ENCODE results near the gene TBC1D22A. TPM values are rescaled to one million over a fixed set of nuclear protein-coding genes. Genes with fewer than 3 reads are reported as not detected.

TBC1D22A gene
- total RNA-seq, 1 experiment from 2014 or later, result 26.0 TPM

DNA sequence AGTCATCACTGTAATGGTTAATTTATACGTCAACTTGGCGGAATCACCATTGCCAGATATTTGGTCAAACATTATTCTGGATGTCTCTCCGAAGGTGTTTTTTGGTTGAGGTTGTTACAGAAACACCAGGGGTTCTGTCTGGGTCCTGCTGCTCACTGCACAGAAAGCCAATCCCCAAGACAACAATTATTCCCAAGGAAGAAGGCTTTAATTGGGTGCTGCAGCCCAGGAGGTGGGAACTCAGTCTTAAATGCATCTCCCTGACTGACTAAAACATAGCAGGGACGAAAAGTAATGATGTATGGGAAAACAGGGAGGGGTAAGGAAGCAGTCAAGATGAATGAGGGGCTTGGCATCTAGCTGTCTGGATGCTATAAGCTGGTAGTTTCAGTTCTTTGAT lies 331.3 kb downstream of the TBC1D22A start:
- Mint-ChIP-seq H3K4me1 (ENCODE audit: insufficient read depth, unreplicated experiment) (peaks cover 31% of the 10 kb centered on the region), H3K4me3 (ENCODE audit: unreplicated experiment) (no peak overlapping the region), H3K27ac (ENCODE audit: low read depth, unreplicated experiment) (no peak overlapping the region), H3K36me3 (ENCODE audit: insufficient read depth, unreplicated experiment) (peaks cover 17% of the 10 kb centered on the region), H3K9me3 (ENCODE audit: unreplicated experiment) (no peaks in the 10 kb centered on the region), H3K27me3 (ENCODE audit: insufficient read depth, unreplicated experiment) (no peaks in the 10 kb centered on the region)
- ChIA-PET CTCF (interaction anchor here (1.1 kb wide), 1 partner anchor 14 kb away, joined by 3 read pairs; no protein-coding TSS in a partner anchor), POLR2A (no interaction called here)
- intact Hi-C loops (cut with micrococcal nuclease), result no loop called here
- no peak for DNase-seq (ENCODE audit: unreplicated experiment)
- BruUV-seq (replicated peaks), result no TSS peak
- TF ChIP-seq, protein P1, sequence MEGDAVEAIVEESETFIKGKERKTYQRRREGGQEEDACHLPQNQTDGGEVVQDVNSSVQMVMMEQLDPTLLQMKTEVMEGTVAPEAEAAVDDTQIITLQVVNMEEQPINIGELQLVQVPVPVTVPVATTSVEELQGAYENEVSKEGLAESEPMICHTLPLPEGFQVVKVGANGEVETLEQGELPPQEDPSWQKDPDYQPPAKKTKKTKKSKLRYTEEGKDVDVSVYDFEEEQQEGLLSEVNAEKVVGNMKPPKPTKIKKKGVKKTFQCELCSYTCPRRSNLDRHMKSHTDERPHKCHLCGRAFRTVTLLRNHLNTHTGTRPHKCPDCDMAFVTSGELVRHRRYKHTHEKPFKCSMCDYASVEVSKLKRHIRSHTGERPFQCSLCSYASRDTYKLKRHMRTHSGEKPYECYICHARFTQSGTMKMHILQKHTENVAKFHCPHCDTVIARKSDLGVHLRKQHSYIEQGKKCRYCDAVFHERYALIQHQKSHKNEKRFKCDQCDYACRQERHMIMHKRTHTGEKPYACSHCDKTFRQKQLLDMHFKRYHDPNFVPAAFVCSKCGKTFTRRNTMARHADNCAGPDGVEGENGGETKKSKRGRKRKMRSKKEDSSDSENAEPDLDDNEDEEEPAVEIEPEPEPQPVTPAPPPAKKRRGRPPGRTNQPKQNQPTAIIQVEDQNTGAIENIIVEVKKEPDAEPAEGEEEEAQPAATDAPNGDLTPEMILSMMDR (IDR thresholded peaks at IDR 0.05; ENCODE audit: unreplicated experiment), result no peak

DNA sequence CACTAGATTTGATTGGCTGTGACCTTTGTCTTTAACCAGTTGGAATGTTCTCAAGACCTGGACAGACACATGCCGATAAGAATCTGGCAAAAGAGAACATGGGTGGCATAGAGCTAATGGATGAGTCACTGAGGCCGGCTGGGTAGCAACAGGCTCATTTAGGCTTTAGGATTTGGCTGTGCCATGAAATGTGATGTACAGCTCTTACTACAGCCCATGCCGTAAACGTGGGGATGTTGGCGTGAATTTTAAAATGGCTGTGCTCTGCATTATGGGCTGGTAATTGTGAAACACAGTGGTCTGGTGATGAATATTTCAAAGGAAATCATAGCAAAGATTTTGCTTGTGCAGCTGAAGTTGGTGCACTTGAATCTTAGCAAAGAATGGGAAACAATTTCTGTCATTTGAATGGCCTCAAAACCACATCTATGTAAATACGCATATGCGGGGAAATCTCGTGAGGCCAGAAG lies 332.4 kb downstream of the TBC1D22A start:
- no peak overlapping the region for H3K4me3 Mint-ChIP-seq (ENCODE audit: unreplicated experiment)
- peaks cover 17% of the 10 kb centered on the region for H3K36me3 Mint-ChIP-seq (ENCODE audit: insufficient read depth, unreplicated experiment)
- CTCF ChIA-PET, result interaction anchor here (1.0 kb wide), 1 partner anchor 11 kb away, joined by 4 read pairs; no protein-coding TSS in a partner anchor
- peak; percentile 36 for DNase-seq (ENCODE audit: unreplicated experiment)
- peaks cover 32% of the 10 kb centered on the region for H3K4me1 Mint-ChIP-seq (ENCODE audit: insufficient read depth, unreplicated experiment)
- intact Hi-C loops (cut with micrococcal nuclease), result no loop called here
- no TSS peak for BruUV-seq (replicated peaks)
- TF ChIP-seq, protein P1 (IDR thresholded peaks at IDR 0.05; ENCODE audit: unreplicated experiment), result no peak
- H3K27ac Mint-ChIP-seq (ENCODE audit: low read depth, unreplicated experiment), result peak overlapping the region; percentile 57
- POLR2A ChIA-PET, result interaction anchor here (0.6 to 0.7 kb wide), 2 partner anchors 19 to 70 kb away, joined by 3 read pairs; no protein-coding TSS in a partner anchor
- no peaks in the 10 kb centered on the region for H3K27me3 Mint-ChIP-seq (ENCODE audit: insufficient read depth, unreplicated experiment)
- no peaks in the 10 kb centered on the region for H3K9me3 Mint-ChIP-seq (ENCODE audit: unreplicated experiment)

DNA sequence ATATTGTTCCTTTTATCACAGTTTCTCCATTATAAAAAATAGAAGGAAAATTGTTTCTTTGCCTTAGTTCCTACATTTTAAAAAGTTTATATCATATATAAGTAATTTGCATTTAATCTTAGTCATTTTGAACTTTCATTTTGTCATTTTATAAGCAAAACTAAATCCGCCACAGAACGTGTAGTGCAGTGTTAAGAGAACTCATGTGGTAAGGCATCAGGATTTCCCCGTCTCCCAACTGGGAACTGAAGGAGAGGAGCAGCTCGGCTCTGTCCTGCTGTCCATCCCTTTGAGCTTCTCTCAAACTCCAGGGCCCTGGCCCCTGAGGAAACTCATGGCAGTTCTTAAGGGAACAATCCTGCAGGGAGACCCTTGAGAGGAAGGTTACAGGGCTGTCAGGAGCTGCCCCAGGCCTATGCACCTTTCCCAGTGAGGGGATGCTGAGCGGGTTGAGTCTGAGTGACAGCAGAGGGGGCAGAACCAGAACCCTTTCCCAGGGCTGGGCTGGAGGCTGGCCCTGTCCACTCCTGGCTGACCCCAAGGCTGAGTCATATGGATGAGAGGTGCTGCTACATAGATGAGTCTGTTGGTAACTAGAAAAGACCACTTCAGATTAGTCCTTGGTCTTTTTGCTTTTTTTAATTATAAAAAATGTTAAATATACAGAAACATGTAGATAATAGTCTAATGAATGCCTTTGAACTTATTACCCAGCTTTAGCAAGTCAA lies 333.1 kb downstream of the TBC1D22A start:
- no peak overlapping the region for H3K4me3 Mint-ChIP-seq (ENCODE audit: unreplicated experiment)
- no TSS peak for BruUV-seq (replicated peaks)

DNA sequence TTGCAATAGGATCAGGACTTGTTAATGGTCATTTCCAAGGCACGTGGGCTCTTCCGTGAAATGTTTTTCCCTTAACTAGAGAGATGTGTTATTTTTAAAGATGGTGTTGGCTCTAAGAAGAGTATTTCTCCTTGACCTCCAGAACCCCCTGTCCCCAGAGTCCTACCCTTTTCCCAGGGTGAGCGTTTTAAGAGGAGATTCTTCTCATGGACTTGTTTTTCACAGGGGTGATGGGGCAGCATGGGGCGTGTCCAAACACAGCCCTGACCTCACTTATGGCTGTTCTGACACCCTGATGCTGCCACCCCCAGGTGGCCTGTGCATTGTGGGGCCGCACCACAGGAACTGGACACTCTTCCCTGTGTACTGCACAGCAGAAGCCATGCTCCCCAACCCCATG lies 335.7 kb downstream of the TBC1D22A start:
- Mint-ChIP-seq H3K36me3 (ENCODE audit: insufficient read depth, unreplicated experiment) (peaks cover 5% of the 10 kb centered on the region), H3K27me3 (ENCODE audit: insufficient read depth, unreplicated experiment) (no peaks in the 10 kb centered on the region), H3K27ac (ENCODE audit: low read depth, unreplicated experiment) (no peak overlapping the region), H3K4me3 (ENCODE audit: unreplicated experiment) (no peak overlapping the region), H3K4me1 (ENCODE audit: insufficient read depth, unreplicated experiment) (peaks cover 12% of the 10 kb centered on the region), H3K9me3 (ENCODE audit: unreplicated experiment) (no peaks in the 10 kb centered on the region)
- POLR2A ChIA-PET, result no interaction called here
- no peak for DNase-seq (ENCODE audit: unreplicated experiment)
- no TSS peak for BruUV-seq (replicated peaks)
- CTCF ChIA-PET, result interaction anchor here (0.6 kb wide), 1 partner anchor 186 kb away, joined by 3 read pairs; no protein-coding TSS in a partner anchor
- intact Hi-C loops (cut with micrococcal nuclease), result no loop called here
- TF ChIP-seq, protein P1 (IDR thresholded peaks at IDR 0.05; ENCODE audit: unreplicated experiment), result no peak

More for the DNA sequence above, 333.1 kb downstream of the TBC1D22A start:
- H3K4me1 Mint-ChIP-seq (ENCODE audit: insufficient read depth, unreplicated experiment), result peaks cover 34% of the 10 kb centered on the region
- no peaks in the 10 kb centered on the region for H3K9me3 Mint-ChIP-seq (ENCODE audit: unreplicated experiment)
- no peak for DNase-seq (ENCODE audit: unreplicated experiment)
- intact Hi-C loops (cut with micrococcal nuclease), result no loop called here
- H3K27me3 Mint-ChIP-seq (ENCODE audit: insufficient read depth, unreplicated experiment), result no peaks in the 10 kb centered on the region
- CTCF ChIA-PET, result interaction anchor here (1.0 kb wide), 1 partner anchor 10 kb away, joined by 4 read pairs; no protein-coding TSS in a partner anchor
- POLR2A ChIA-PET, result interaction anchor here (0.6 kb wide), 1 partner anchor 64 kb away, joined by 3 read pairs; no protein-coding TSS in a partner anchor
- peaks cover 15% of the 10 kb centered on the region for H3K36me3 Mint-ChIP-seq (ENCODE audit: insufficient read depth, unreplicated experiment)
- TF ChIP-seq, protein P1 (IDR thresholded peaks at IDR 0.05; ENCODE audit: unreplicated experiment), result no peak
- no peak overlapping the region for H3K27ac Mint-ChIP-seq (ENCODE audit: low read depth, unreplicated experiment)
